DMS53 treated with DMSO at 0.1 percent for 48 hours (cell line): ENCODE results near the gene SAMD8.
"Not testable (repeated sequence)": the region's sequence is repeated elsewhere in the genome, so short reads cannot be mapped to it uniquely, and the experiment has no call there.

Experiments used
- DNase-seq: peaks from one replicate; lab custom pipeline; 2025; ENCODE audit not compliant: unreplicated experiment; lab: John Stamatoyannopoulos, UW

The SAMD8 gene

GRCh38 chr10:75137533-75138438 is 26.3 kb downstream of the SAMD8 start:
- DNase-seq = no peak

DNA sequence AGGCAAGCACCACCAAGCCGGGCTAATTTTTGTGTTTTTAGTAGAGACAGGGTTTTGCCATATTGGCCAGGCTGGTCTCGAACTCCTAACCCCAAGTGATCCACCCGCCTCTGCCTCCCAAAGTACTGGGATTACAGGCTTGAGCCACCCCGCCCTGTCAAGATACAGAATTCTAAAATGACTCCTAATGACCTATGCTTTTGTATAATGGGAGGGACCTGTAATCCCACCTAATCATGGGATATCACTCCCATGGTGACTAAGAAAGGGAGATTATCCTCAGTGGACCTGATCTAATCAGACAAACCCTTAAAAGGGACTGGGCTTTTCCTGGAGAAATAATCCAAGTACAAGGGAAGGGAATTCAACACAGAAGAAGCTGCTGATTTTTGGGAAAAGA is 28.8 kb downstream of the SAMD8 start:
- no peak for DNase-seq

DNA sequence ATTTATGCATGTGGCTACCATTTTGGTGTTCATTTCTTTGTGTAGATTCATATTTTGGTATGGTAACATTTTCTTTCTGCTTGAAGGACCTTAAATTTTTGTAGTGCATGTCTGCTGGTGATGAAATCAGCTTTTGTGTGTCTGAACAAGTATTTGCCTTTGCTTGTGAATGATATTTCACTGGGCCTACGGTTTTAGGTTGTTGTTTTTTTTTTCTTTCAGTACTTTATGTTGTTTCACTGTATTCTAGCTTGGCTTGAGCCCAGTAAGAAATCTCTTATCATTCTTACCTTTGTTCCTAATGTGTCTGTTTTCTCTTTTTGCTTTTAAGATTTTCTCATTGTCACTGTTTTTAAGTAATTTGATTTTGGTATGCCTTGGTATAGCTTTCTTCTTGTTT is 31.9 kb downstream of the SAMD8 start:
- DNase-seq = no peak

GRCh38 chr10:75145590-75145989 is 34.1 kb downstream of the SAMD8 start:
- no peak for DNase-seq

GRCh38 chr10:75146780-75147179 is 35.3 kb downstream of the SAMD8 start:
- no peak for DNase-seq

DNA sequence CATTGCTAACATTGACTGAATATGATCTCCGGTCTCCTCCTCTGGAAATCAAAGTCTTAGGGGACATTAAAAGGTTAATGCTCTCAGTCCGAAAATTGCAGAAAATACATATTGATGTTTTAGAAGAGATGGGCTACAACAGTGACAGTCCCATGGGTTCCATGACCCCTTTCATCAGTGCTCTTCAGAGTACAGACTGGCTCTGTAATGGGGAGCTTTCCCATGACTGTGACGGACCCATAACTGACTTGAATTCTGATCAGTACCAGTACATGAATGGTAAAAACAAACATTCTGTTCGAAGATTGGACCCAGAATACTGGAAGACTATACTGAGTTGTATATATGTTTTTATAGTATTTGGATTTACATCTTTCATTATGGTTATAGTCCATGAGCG is 39.2 kb downstream of the SAMD8 start:
- DNase-seq = no peak

DNA sequence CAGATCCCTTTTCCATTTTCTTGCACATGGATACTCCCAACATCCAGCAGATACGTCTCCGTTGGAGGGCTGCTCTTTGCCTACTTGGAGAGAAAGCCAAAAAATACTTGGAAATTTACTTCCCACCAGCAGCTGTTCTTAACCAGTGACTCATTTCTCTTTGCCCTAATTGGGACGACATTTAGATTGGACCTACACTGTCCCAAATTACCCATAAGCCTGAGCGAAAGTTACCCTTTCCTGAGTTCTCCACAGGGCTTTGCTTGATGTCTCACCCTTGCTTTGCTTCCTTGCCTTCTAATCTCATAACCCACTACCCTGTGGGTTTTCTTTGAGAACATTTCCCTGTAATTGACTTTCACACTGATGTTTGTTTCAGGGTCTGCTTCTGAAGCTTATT is 48.1 kb downstream of the SAMD8 start:
- no peak for DNase-seq

- no peak for DNase-seq
Measured at GRCh38 chr10:75165684-75166622, 54.5 kb downstream of the SAMD8 start.

DNA sequence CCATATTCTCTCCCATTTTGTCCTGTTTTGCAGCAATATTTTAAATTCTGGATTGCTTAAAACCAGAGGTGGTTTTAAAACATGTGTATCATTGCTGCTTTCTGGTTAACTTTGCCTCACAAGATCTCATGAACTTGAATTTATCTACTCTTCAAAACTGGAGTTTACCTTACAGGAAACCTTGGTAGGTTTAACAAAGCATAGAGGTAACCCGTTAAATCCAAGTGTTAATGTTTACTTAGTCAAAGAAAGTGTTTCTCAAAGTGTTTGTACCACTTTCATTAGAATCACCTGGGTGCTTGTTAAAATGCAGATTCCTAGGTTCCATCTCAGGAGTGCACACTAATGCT is 55.1 kb downstream of the SAMD8 start:
- no peak for DNase-seq

- no peak for DNase-seq
Measured at GRCh38 chr10:75168275-75168674, 56.8 kb downstream of the SAMD8 start.

GRCh38 chr10:75170215-75170614 is 58.8 kb downstream of the SAMD8 start:
- DNase-seq = no peak

GRCh38 chr10:75175046-75175445 is 63.6 kb downstream of the SAMD8 start:
- no peak for DNase-seq

DNA sequence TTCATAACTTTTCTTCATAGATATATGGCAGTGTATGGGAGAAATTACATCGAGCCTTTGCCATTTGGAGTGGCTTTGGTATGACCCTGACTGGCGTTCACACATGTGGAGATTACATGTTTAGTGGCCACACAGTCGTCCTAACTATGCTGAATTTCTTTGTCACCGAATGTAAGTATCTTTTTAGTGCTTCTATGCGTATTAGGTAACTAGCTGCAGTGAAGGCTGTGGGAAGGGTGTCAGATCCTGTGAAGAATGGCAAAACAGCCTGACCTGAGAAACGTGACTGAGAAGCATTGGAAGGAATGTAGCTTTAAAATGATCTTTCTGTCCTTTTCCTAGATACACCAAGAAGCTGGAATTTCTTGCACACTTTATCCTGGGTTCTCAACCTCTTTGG is 64.6 kb downstream of the SAMD8 start:
- no peak for DNase-seq

GRCh38 chr10:75176736-75177135 is 65.3 kb downstream of the SAMD8 start:
- DNase-seq = no peak

DNA sequence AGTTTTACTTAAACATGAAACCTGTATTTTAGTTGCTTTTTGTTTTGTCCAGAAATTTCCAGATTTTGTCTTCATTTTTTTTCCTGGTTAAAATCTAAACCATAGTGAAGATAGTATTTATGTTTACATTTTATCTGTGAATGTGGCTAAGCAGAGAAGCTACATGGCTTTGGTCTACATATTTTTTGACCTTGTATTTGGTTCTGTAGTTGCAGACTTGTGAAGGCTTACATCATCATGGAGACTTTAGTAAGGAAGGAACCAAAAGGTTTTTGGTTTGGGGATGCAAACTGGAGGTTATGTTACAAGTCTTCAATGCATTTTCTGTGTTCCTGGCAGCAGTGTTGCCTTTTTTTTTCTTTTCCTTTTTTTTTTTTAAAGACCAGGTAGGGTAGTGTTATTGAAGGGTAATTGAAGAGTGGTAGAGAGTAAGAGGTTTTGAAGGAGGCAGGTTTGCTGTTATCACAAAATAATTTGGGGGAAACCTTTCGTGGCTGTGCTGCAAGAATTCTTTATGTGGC is 68.3 kb downstream of the SAMD8 start:
- no peak for DNase-seq

DNA sequence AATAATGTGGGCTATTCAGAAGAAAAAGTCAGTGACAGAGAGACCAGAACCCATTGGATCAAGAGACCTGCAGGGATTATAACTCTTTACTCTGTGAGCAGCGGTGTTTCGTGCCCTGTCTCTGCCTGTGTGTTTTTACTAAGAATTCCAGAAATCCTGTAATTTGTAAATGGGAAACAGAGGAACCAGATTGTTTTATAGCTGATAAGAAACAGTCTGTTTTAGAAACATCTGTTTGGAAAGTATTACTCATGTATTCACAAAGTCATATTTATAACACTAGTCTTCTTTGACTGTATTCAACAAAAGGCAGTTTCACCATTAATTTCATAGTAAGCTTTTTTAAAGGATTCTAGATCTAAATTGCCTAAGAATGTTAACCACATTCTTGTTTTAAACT is 69.1 kb downstream of the SAMD8 start:
- DNase-seq = no peak

- DNase-seq = no peak
Measured at GRCh38 chr10:75181073-75181472, 69.6 kb downstream of the SAMD8 start.

- DNase-seq = no peak
Measured at GRCh38 chr10:75186310-75186709, 74.9 kb downstream of the SAMD8 start.

- peak; percentile 49 for DNase-seq
Measured at GRCh38 chr10:75187961-75188426, 76.5 kb downstream of the SAMD8 start.

GRCh38 chr10:75188522-75188921 is 77.1 kb downstream of the SAMD8 start:
- DNase-seq = not testable (repeated sequence)

DNA sequence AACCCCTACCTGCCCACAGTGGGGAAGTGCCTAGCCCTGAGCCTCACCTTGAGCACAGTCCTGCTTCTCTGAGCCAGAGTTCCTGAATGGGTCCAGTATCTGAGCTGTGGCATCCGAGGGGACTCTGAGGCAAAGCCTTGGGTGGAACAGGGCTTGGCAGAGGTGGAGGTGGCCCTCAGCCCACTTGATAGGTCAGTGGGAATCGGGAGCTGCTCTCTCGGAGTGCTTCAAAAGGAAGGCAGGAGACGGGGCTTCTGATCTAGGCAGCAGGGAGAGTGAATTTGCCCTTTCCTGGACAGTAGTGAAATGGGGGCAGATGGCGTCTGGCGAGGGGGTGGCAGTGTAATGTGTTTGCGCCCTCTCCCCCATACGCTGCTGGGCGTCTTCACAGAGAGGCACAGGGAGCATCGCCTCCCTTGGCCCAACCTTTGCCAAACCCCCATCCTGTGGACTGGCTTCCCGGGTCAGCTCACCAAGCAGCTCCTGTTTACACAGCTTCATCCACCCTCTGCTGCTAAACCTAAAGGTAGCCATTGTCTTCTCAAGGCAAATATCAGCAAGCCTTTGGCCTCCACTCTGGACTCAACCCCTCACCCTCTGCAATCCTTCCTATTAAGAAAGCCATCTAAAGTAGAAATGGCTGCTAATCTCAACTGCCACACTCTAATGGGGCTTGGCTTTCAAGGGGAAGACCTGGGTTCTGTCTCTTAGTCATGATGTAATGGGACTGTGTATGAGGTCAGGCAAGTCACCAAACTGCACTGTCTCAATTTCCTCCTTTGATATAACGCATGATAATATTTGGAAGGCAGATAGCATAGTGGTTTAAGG is 78.0 kb downstream of the SAMD8 start:
- DNase-seq = no peak
